Loucy (cell line): ENCODE results near the gene CFAP107.

Experiments
- H2AFZ ChIP-seq: fragments of 200-600 bp; sonication (generic); 2 replicates; pipeline ENCODE4 v1.6.0; 2016; ENCODE audit warnings: antibody characterized with exemption, mild to moderate bottlenecking, low read length, moderate library complexity
- H3F3A ChIP-seq: fragments of 200-600 bp; 2 replicates; pipeline ENCODE4 v1.6.0; 2016; ENCODE audit warnings: antibody characterized with exemption, low read depth, mild to moderate bottlenecking
- H3K27me3 ChIP-seq: fragments of 200-600 bp; sonication (generic); 2 replicates; pipeline ENCODE4 v1.6.1; 2014; ENCODE audit warnings: low read length, mild to moderate bottlenecking; ENCODE audit not compliant: insufficient read depth, poor library complexity, severe bottlenecking
- H3K36me3 ChIP-seq: fragments of 200-600 bp; sonication (generic); 2 replicates; pipeline ENCODE4 v1.6.1; 2016; ENCODE audit warnings: low read length; ENCODE audit not compliant: insufficient read depth
- H3K4me1 ChIP-seq: fragments of 200-600 bp; sonication (generic); 2 replicates; pipeline ENCODE4 v1.5.1; 2014; ENCODE audit warnings: low read length, mild to moderate bottlenecking; ENCODE audit not compliant: insufficient read depth, poor library complexity, severe bottlenecking
- H3K4me2 ChIP-seq: fragments of 200-600 bp; sonication (generic); 2 replicates; pipeline ENCODE4 v1.6.0; 2014; ENCODE audit warnings: antibody characterized with exemption, low read length, low read depth, mild to moderate bottlenecking; ENCODE audit not compliant: poor library complexity, severe bottlenecking
- H3K4me3 ChIP-seq: fragments of 200-600 bp; sonication (generic); 2 replicates; pipeline ENCODE4 v1.5.1; 2014; ENCODE audit warnings: low read length, mild to moderate bottlenecking, mixed read lengths; ENCODE audit not compliant: poor library complexity, severe bottlenecking
- H3K79me2 ChIP-seq: fragments of 200-600 bp; sonication (generic); 2 replicates; pipeline ENCODE4 v1.6.1; 2014; ENCODE audit warnings: low read length; ENCODE audit not compliant: insufficient read depth
- H3K9ac ChIP-seq: fragments of 200-600 bp; sonication (generic); 2 replicates; pipeline ENCODE4 v1.6.0; 2014; ENCODE audit warnings: mild to moderate bottlenecking, low read depth, low read length, moderate library complexity; ENCODE audit not compliant: poor library complexity, severe bottlenecking
- H3K9me2 ChIP-seq: fragments of 200-600 bp; sonication (generic); replicated peaks from 2 replicates; pipeline ENCODE4 v1.6.1; 2016; ENCODE audit warnings: low read depth, low read length, mixed read lengths
- H3K9me3 ChIP-seq: fragments of 200-600 bp; sonication (generic); 2 replicates; pipeline ENCODE4 v1.6.1; 2014; ENCODE audit warnings: mild to moderate bottlenecking, antibody characterized with exemption, low read length, low read depth; ENCODE audit not compliant: insufficient read depth
- H4K20me1 ChIP-seq: fragments of 200-600 bp; sonication (generic); 2 replicates; pipeline ENCODE4 v1.6.0; 2014; ENCODE audit warnings: antibody characterized with exemption, low read length, mild to moderate bottlenecking; ENCODE audit not compliant: insufficient read depth, poor library complexity, severe bottlenecking
- CTCF ChIP-seq: fragments of 200-600 bp; sonication (generic); conservative IDR thresholded peaks from 2 replicates; pipeline ENCODE4 v1.5.1; 2014; ENCODE audit warnings: mild to moderate bottlenecking, antibody characterized with exemption, low read length
- EZH2phosphoT487 ChIP-seq: fragments of 200-600 bp; IDR thresholded peaks from 2 replicates; pipeline ENCODE4 v1.6.1; 2018; ENCODE audit warnings: antibody characterized with exemption, mild to moderate bottlenecking, moderate library complexity, borderline replicate concordance

Gene CFAP107

DNA sequence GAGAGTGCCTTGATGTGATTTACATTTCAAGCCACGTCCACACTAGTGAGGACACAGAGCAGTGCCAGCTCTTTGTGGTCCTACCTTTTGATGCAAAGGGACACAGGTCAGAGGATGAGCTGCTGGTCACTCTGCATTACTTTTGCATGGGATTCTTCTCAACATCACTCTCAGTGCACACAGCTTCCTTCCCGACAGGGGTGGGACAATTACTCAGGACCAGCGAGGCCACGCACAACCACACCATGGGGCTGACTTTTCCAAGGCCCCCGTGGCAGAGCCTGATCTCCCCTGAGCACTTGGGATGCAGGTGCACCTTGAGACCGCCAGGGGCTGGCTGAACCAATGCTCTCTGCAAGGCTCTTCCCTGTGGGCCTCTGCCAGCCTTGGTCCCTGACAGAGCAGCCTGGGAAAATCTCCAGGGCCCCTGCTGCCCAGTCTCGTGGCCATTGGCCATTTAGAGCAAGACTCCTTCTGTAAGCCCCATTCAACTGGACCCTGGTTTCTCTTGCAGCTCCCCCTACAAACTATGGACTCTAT lies 14.3 kb downstream of the CFAP107 start:
- Histone ChIP-seq H3K9me2 (no peaks in the 10 kb centered on the region), H2AFZ (no peak overlapping the region), H3K4me3 (no peak overlapping the region), H4K20me1 (no peaks in the 10 kb centered on the region), H3K9me3 (no peaks in the 10 kb centered on the region), H3K4me2 (no peak overlapping the region), H3K79me2 (no peaks in the 10 kb centered on the region), H3K36me3 (no peaks in the 10 kb centered on the region), H3K9ac (no peak overlapping the region), H3K27me3 (no peaks in the 10 kb centered on the region), H3K4me1 (no peaks in the 10 kb centered on the region), H3F3A (no peaks in the 10 kb centered on the region)
- TF ChIP-seq CTCF (peak; percentile 32; the same call in 1 of the 2 replicates), EZH2phosphoT487 (no peak)

- Histone ChIP-seq H3K4me1 (no peaks in the 10 kb centered on the region), H3K27me3 (no peaks in the 10 kb centered on the region), H4K20me1 (no peaks in the 10 kb centered on the region), H3F3A (no peaks in the 10 kb centered on the region), H3K4me3 (no peak overlapping the region), H3K9me3 (no peaks in the 10 kb centered on the region), H2AFZ (no peak overlapping the region), H3K36me3 (no peaks in the 10 kb centered on the region), H3K79me2 (no peaks in the 10 kb centered on the region), H3K9ac (no peak overlapping the region), H3K9me2 (no peaks in the 10 kb centered on the region), H3K4me2 (no peak overlapping the region)
- TF ChIP-seq CTCF: no peak
- no peak for TF ChIP-seq EZH2phosphoT487
Observed at GRCh38 chr1:12761781-12762180, 15.8 kb downstream of the CFAP107 start.

- Histone ChIP-seq H3K4me3 (no peak overlapping the region), H3K4me1 (no peaks in the 10 kb centered on the region), H3F3A (no peaks in the 10 kb centered on the region), H3K4me2 (no peak overlapping the region), H3K79me2 (no peaks in the 10 kb centered on the region), H3K9me2 (no peaks in the 10 kb centered on the region), H4K20me1 (no peaks in the 10 kb centered on the region), H3K36me3 (no peaks in the 10 kb centered on the region), H3K9me3 (no peaks in the 10 kb centered on the region), H3K27me3 (no peaks in the 10 kb centered on the region), H2AFZ (no peak overlapping the region), H3K9ac (no peak overlapping the region)
- no peak for TF ChIP-seq EZH2phosphoT487
- TF ChIP-seq CTCF: no peak
Observed at GRCh38 chr1:12762766-12763165, 16.8 kb downstream of the CFAP107 start.
